HepG2 (cell line): ENCODE data around the gene IFI30. TPM values are rescaled to one million over a fixed set of nuclear protein-coding genes. Genes with fewer than 3 reads are reported as not detected.
A peak's percentile ranks its signal among the peaks of the same experiment; 100 is the strongest.

ENCODE experiments used
- ARNTL ChIP-seq: sonication (generic); formaldehyde crosslinking; IDR thresholded peaks from 2 replicates; pipeline ENCODE4 v1.4.0; 2020; ENCODE audit warnings: mild to moderate bottlenecking, missing genetic modification reagents
- ASH2L ChIP-seq: fragments of 300-600, 200-600 bp; sonication (generic); IDR thresholded peaks from 2 replicates; pipeline ENCODE4 v1.7.0; 2017; ENCODE audit warnings: low read depth, mild to moderate bottlenecking, moderate library complexity, mixed read lengths, low read length; ENCODE audit not compliant: insufficient read length
- CSRNP1 ChIP-seq: sonication (generic); formaldehyde crosslinking; IDR thresholded peaks from 2 replicates; pipeline ENCODE4 v1.8.1; 2023; ENCODE audit warnings: mild to moderate bottlenecking, missing genetic modification reagents
- CTCF ChIP-seq: sonication (generic); formaldehyde crosslinking; IDR thresholded peaks from 2 replicates; pipeline ENCODE4 v1.5.0; 2020; ENCODE audit warnings: mild to moderate bottlenecking, missing genetic modification reagents, moderate library complexity
- FIP1L1 ChIP-seq: fragments of 200-400 bp; formaldehyde crosslinking; IDR thresholded peaks from 2 replicates; pipeline ENCODE4 v1.6.1; 2018; ENCODE audit warnings: low read depth, mild to moderate bottlenecking, low read length, moderate library complexity, borderline replicate concordance; ENCODE audit not compliant: insufficient read depth
- GPN1 ChIP-seq: sonication (generic); formaldehyde crosslinking; IDR thresholded peaks from 2 replicates; pipeline ENCODE4 v1.5.1; 2020; ENCODE audit warnings: missing genetic modification reagents, borderline replicate concordance
- HES4 ChIP-seq: sonication (generic); formaldehyde crosslinking; IDR thresholded peaks from 2 replicates; pipeline ENCODE4 v1.9.0; 2021; ENCODE audit warnings: mild to moderate bottlenecking, missing genetic modification reagents, borderline replicate concordance
- HNF1B ChIP-seq: sonication (generic); formaldehyde crosslinking; IDR thresholded peaks from 2 replicates; pipeline ENCODE4 v1.5.1; 2020; ENCODE audit warnings: mild to moderate bottlenecking, moderate library complexity, missing genetic modification reagents
- HNF4G ChIP-seq, 2 experiments: sonication (generic) in 1 of 2; formaldehyde crosslinking in 1 of 2; IDR thresholded peaks; 2 replicates each; pipeline versions ENCODE4 v1.4.0 to v1.6.1; 2011 to 2020; ENCODE audit warnings: borderline replicate concordance in 2 of 2, low read depth in 2 of 2, mild to moderate bottlenecking in 2 of 2, low read length in 1 of 2, missing genetic modification reagents in 1 of 2, moderate library complexity in 1 of 2
- MEF2D ChIP-seq: sonication (generic); formaldehyde crosslinking; IDR thresholded peaks from 2 replicates; pipeline ENCODE4 v1.5.1; 2020; ENCODE audit warnings: mild to moderate bottlenecking, missing genetic modification reagents
- NR1H2 ChIP-seq: sonication (generic); formaldehyde crosslinking; IDR thresholded peaks from 2 replicates; pipeline ENCODE4 v1.8.1; 2022; ENCODE audit warnings: low read depth, missing genetic modification reagents, borderline replicate concordance
- TARDBP ChIP-seq: sonication (generic); formaldehyde crosslinking; IDR thresholded peaks from 2 replicates; pipeline ENCODE4 v1.8.0; 2022; ENCODE audit warnings: mild to moderate bottlenecking, missing genetic modification reagents
- U2AF2 ChIP-seq: fragments of 200-400 bp; formaldehyde crosslinking; IDR thresholded peaks from 2 replicates; pipeline ENCODE4 v1.6.1; 2017; ENCODE audit warnings: low read depth, mild to moderate bottlenecking, low read length
- ZBED4 ChIP-seq: sonication (generic); formaldehyde crosslinking; IDR thresholded peaks from 2 replicates; pipeline ENCODE4 v1.4.0; 2020; ENCODE audit warnings: missing genetic modification reagents, borderline replicate concordance
- ZBTB25 ChIP-seq: IDR thresholded peaks from 2 replicates; pipeline ENCODE4 v1.6.1; 2018; ENCODE audit warnings: missing genetic modification reagents
- ZC3H4 ChIP-seq: sonication (generic); formaldehyde crosslinking; IDR thresholded peaks from 2 replicates; pipeline ENCODE4 v1.4.0; 2020; ENCODE audit warnings: missing genetic modification reagents, borderline replicate concordance
- ZNF772 ChIP-seq: sonication (generic); formaldehyde crosslinking; IDR thresholded peaks from 2 replicates; pipeline ENCODE4 v1.5.0; 2020; ENCODE audit warnings: mild to moderate bottlenecking, missing genetic modification reagents
- polyA plus RNA-seq, 8 experiments: library from polyadenylated mRNA; depleted of rRNA in 3 of 8; stranded (reverse) in 7 of 8; unstranded in 1 of 8; fragments of >200 nt; fragmentation: Illumina TruSeq in 4 of 8; extraction: Trizol in 4 of 8; gene quantifications; 2 replicates each; pipeline versions ENCODE4 v1.2.1 to v1.2.3, GENCODE V29; 2011 to 2016; ENCODE audit warnings: low read depth in 4 of 8, missing spikeins in 1 of 8, mixed read lengths in 1 of 8; ENCODE audit not compliant: insufficient read depth in 1 of 8
- total RNA-seq, 5 experiments: library from RNA; depleted of rRNA; stranded (reverse); fragments of >200 nt; fragmentation: Illumina TruSeq; extraction: Trizol; gene quantifications; 2 replicates each; pipeline ENCODE4 v1.2.3, GENCODE V29; 2016; ENCODE audit warnings: low read depth in 1 of 5

Gene IFI30
- total and polyA plus RNA-seq, 2 of the 13 experiments (the other 11 are each of a cell fraction or from before 2014, with no cell fraction given): 25.0 to 79.4 TPM

- TF ChIP-seq ZBTB25 (CRISPR knock-in tag) (no peak), GPN1 (CRISPR knock-in tag) (no peak), TARDBP (CRISPR knock-in tag) (no peak), NR1H2 (CRISPR knock-in tag) (no peak), MEF2D (CRISPR knock-in tag) (no peak), HNF4G (IDR thresholded peaks at IDR 0.05; ENCODE audit: borderline replicate concordance, low read depth, low read length) (no peak), HNF4G (CRISPR knock-in tag; IDR thresholded peaks at IDR 0.05; ENCODE audit: borderline replicate concordance, low read depth) (no peak), CTCF (CRISPR knock-in tag) (peak; percentile 36), ARNTL (no peak), ZC3H4 (no peak), U2AF2 (no peak), HES4 (CRISPR knock-in tag) (no peak), ZNF772 (peak; percentile 58; the same call in 1 of the 2 replicates), HNF1B (CRISPR knock-in tag) (peak; percentile 38), FIP1L1 (no peak), CSRNP1 (CRISPR knock-in tag) (peak; percentile 73; the same call in 1 of the 2 replicates), ZBED4 (CRISPR knock-in tag) (no peak), ASH2L (peak; percentile 40)
These were observed 30.3 kb downstream of the IFI30 start, which contains the start of gene RAB3A (continued) for GRCh38 chr19:18203863-18204393.
